Mesenchymal stem cell (in vitro differentiated cells and primary cell): ENCODE data around the gene MAST2.

Experiments
- DNase-seq: peaks from one replicate; pipeline ENCODE4 v3.0.0-alpha.2; 2013
- H2AFZ ChIP-seq: one replicate; pipeline ENCODE4 v1.6.1; 2013; ENCODE audit warnings: low read depth, mild to moderate bottlenecking, control low read depth, inconsistent platforms, low read length, moderate library complexity
- H2AK5ac ChIP-seq: 2 replicates; pipeline ENCODE4 v1.6.1; 2013; ENCODE audit warnings: low read length, moderate library complexity, mild to moderate bottlenecking, inconsistent platforms; ENCODE audit not compliant: severe bottlenecking
- H2BK120ac ChIP-seq: one replicate; pipeline ENCODE4 v1.6.1; 2013; ENCODE audit warnings: low read depth, mild to moderate bottlenecking, inconsistent platforms, low read length, moderate library complexity
- H2BK12ac ChIP-seq, 2 experiments: one replicate each; pipeline ENCODE4 v1.6.1; 2013; ENCODE audit warnings: inconsistent platforms in 2 of 2, low read length in 2 of 2, mild to moderate bottlenecking in 2 of 2, moderate library complexity in 2 of 2, control low read depth in 1 of 2
- H2BK15ac ChIP-seq: one replicate; pipeline ENCODE4 v1.6.1; 2013; ENCODE audit warnings: mild to moderate bottlenecking, low read depth, inconsistent platforms; ENCODE audit not compliant: poor library complexity, severe bottlenecking
- H2BK5ac ChIP-seq: 2 replicates; pipeline ENCODE4 v1.6.1; 2013; ENCODE audit warnings: low read depth, mild to moderate bottlenecking, low read length, control low read depth, inconsistent platforms; ENCODE audit not compliant: poor library complexity, severe bottlenecking
- H3K14ac ChIP-seq, 2 experiments: one replicate each; pipeline ENCODE4 v1.6.1; 2013; ENCODE audit warnings: inconsistent platforms in 2 of 2, low read length in 2 of 2, control low read depth in 1 of 2, mild to moderate bottlenecking in 1 of 2, moderate library complexity in 1 of 2
- H3K18ac ChIP-seq, 2 experiments: one replicate each; pipeline ENCODE4 v1.6.1; 2013; ENCODE audit warnings: inconsistent platforms in 2 of 2, low read length in 2 of 2, control low read depth in 1 of 2, low read depth in 1 of 2, mild to moderate bottlenecking in 1 of 2
- H3K23ac ChIP-seq, 2 experiments: one replicate each; pipeline ENCODE4 v1.6.1; 2013; ENCODE audit warnings: inconsistent platforms in 2 of 2, low read length in 2 of 2, mild to moderate bottlenecking in 2 of 2, moderate library complexity in 2 of 2, control low read depth in 1 of 2
- H3K27ac ChIP-seq: 2 replicates; pipeline ENCODE4 v1.5.1; 2013; ENCODE audit warnings: mild to moderate bottlenecking, moderate library complexity, low read length, control low read depth, inconsistent platforms; ENCODE audit not compliant: poor library complexity, severe bottlenecking
- H3K27me3 ChIP-seq, 2 experiments: 2 replicates each; pipeline versions ENCODE4 v1.6.1 to v1.7.0; 2013; ENCODE audit warnings: low read length in 2 of 2, mild to moderate bottlenecking in 2 of 2, moderate library complexity in 2 of 2, control low read depth in 1 of 2, inconsistent platforms in 1 of 2; ENCODE audit not compliant: control insufficient read depth in 1 of 2, insufficient read depth in 1 of 2
- H3K36me3 ChIP-seq, 2 experiments: 2 replicates each; pipeline versions ENCODE4 v1.6.1 to v1.7.0; 2013; ENCODE audit warnings: low read length in 2 of 2, control low read depth in 1 of 2, inconsistent platforms in 1 of 2, low read depth in 1 of 2, mild to moderate bottlenecking in 1 of 2; ENCODE audit not compliant: insufficient read depth in 2 of 2, control insufficient read depth in 1 of 2
- H3K4ac ChIP-seq, 2 experiments: one replicate each; pipeline ENCODE4 v1.6.1; 2013; ENCODE audit warnings: inconsistent platforms in 2 of 2, low read length in 2 of 2, mild to moderate bottlenecking in 2 of 2, moderate library complexity in 2 of 2, control low read depth in 1 of 2, low read depth in 1 of 2
- H3K4me1 ChIP-seq: 2 replicates; pipeline ENCODE4 v1.6.1; 2013; ENCODE audit warnings: low read depth, low read length, control low read depth; ENCODE audit not compliant: control insufficient read depth, insufficient read depth
- H3K4me2 ChIP-seq: 2 replicates; pipeline ENCODE4 v1.6.1; 2013; ENCODE audit warnings: low read length, mild to moderate bottlenecking, inconsistent platforms; ENCODE audit not compliant: poor library complexity, severe bottlenecking
- H3K4me3 ChIP-seq, 2 experiments: 2 replicates each; pipeline versions ENCODE4 v1.5.1 to v1.7.0; 2013; ENCODE audit warnings: low read length in 2 of 2, mild to moderate bottlenecking in 2 of 2, control low read depth in 1 of 2, low read depth in 1 of 2; ENCODE audit not compliant: insufficient read depth in 1 of 2
- H3K79me1 ChIP-seq: replicated peaks from 2 replicates; pipeline ENCODE4 v1.6.1; 2013; ENCODE audit warnings: mild to moderate bottlenecking, control low read depth, low read length, inconsistent platforms; ENCODE audit not compliant: poor library complexity, severe bottlenecking
- H3K9ac ChIP-seq: 2 replicates; pipeline ENCODE4 v1.7.0; 2013; ENCODE audit warnings: mild to moderate bottlenecking, low read length, moderate library complexity
- H3K9me3 ChIP-seq: 2 replicates; pipeline ENCODE4 v1.7.0; 2013; ENCODE audit warnings: mild to moderate bottlenecking, low read length; ENCODE audit not compliant: control insufficient read depth
- H4K8ac ChIP-seq: one replicate; pipeline ENCODE4 v1.6.1; 2013; ENCODE audit warnings: inconsistent platforms, mild to moderate bottlenecking, low read length, moderate library complexity
- H4K91ac ChIP-seq: one replicate; pipeline ENCODE4 v1.6.1; 2013; ENCODE audit warnings: mild to moderate bottlenecking, low read length, inconsistent platforms
- WGBS: methylation state at CpG from one replicate; pipeline ENCODE4 v1.1.7; 2013; ENCODE audit warnings: mixed read lengths; 5-methylcytosine and 5-hydroxymethylcytosine counted together

MAST2 gene

DNA sequence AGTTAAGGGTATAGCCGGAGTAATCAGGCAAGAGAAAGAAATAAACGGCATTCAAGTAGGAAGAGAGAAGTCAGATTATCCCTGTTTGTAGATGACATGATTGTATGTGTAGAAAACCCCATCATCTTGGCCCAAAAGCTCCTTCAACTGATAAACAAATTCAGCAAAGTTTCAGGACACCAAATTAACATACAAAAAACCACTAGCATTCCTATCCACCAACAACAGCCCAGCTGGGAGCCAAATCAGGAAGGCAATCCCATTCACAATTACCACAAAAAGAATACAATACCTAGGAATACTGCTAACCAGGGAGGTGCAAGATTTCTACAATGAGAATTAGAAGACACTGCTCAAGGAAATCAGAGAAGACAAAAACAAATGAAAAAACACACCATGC is 45.3 kb downstream of the MAST2 start:
- H3K9me3 ChIP-seq, result peaks cover 4% of the 10 kb centered on the region
- no peak for DNase-seq
- H2AFZ ChIP-seq, result no peak overlapping the region
- H3K18ac ChIP-seq, result no peak overlapping the region
- H2BK5ac ChIP-seq, result no peak overlapping the region
- no peak overlapping the region for H3K4ac ChIP-seq
- H3K4me2 ChIP-seq, result no peak overlapping the region
- no peak overlapping the region for H3K23ac ChIP-seq
- no peak overlapping the region for H2AK5ac ChIP-seq
- no peak overlapping the region for H3K4me3 ChIP-seq
- H3K14ac ChIP-seq, result no peak overlapping the region
- no peaks in the 10 kb centered on the region for H3K36me3 ChIP-seq
- H3K27ac ChIP-seq, result no peak overlapping the region
- H3K79me1 ChIP-seq, result peaks cover 22% of the 10 kb centered on the region
- no peaks in the 10 kb centered on the region for H3K4me1 ChIP-seq
- no peak overlapping the region for H2BK15ac ChIP-seq
- H4K8ac ChIP-seq, result no peak overlapping the region
- H3K27me3 ChIP-seq, result no peaks in the 10 kb centered on the region
- H2BK12ac ChIP-seq, result no peak overlapping the region
- no peak overlapping the region for H3K9ac ChIP-seq
- H4K91ac ChIP-seq, result no peak overlapping the region
- H2BK120ac ChIP-seq, result peak overlapping the region; percentile 34
- 100% methylated on average over 2 of the region's 2 CpGs for WGBS

DNA sequence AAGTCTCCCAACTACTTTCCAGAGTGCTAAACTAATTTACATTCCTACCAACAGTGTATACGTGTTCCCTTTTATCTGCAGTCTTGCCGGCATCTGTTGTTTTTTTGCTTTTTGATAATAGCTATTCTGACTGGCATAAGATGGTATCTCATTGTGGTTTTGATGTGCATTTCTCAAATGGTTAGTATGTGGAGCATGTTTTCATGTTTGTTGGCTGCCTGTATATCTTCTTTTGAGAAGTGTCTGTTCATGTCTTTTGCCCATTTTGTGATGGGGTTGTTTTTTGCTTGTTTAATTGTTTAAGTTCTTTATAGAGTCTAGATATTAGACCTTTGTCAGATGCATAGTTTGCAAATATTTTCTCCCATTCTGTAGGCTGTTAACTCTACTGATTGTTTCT is 46.6 kb downstream of the MAST2 start:
- H3K36me3 ChIP-seq, result no peaks in the 10 kb centered on the region
- H3K18ac ChIP-seq, result no peak overlapping the region
- DNase-seq, result no peak
- peaks cover 20% of the 10 kb centered on the region for H3K79me1 ChIP-seq
- no peak overlapping the region for H2BK12ac ChIP-seq
- no peak overlapping the region for H2AFZ ChIP-seq
- H3K4me1 ChIP-seq, result no peaks in the 10 kb centered on the region
- no peak overlapping the region for H2BK120ac ChIP-seq
- no peak overlapping the region for H2AK5ac ChIP-seq
- H3K4me2 ChIP-seq, result no peak overlapping the region
- no peak overlapping the region for H3K14ac ChIP-seq
- no peak overlapping the region for H3K23ac ChIP-seq
- H3K27me3 ChIP-seq, result no peaks in the 10 kb centered on the region
- H4K91ac ChIP-seq, result no peak overlapping the region
- 98% methylated on average over 2 of the region's 2 CpGs for WGBS
- H4K8ac ChIP-seq, result no peak overlapping the region
- no peak overlapping the region for H3K27ac ChIP-seq
- peaks cover 4% of the 10 kb centered on the region for H3K9me3 ChIP-seq
- H3K4ac ChIP-seq, result no peak overlapping the region
- no peak overlapping the region for H3K9ac ChIP-seq
- H2BK5ac ChIP-seq, result no peak overlapping the region
- H3K4me3 ChIP-seq, result no peak overlapping the region
- H2BK15ac ChIP-seq, result no peak overlapping the region

DNA sequence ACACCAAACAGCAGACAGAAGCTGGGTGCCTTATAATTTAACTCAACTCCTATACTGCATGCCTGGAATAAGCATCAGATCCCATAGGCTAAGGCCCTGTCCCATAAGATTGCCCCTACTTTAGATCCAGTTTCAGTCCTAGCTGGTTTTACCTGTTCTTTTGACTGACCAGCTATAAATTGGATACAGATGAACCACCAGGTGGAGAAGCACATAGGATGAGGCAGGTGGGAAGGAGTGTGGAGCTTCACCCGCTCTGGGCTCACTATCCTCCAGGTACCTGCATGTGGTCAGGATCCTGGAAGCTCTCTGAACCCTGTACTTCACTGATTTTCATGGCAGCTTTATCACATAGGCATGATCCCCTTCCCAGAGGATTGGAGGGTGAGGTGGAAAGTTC is 51.3 kb downstream of the MAST2 start:
- DNase-seq, result no peak
- no peaks in the 10 kb centered on the region for H3K4me1 ChIP-seq
- no peak overlapping the region for H2BK12ac ChIP-seq
- H3K4me2 ChIP-seq, result no peak overlapping the region
- H3K79me1 ChIP-seq, result peaks cover 12% of the 10 kb centered on the region
- 86% methylated on average over 1 of the region's 1 CpG for WGBS
- no peaks in the 10 kb centered on the region for H3K27me3 ChIP-seq
- H2BK5ac ChIP-seq, result no peak overlapping the region
- no peak overlapping the region for H3K23ac ChIP-seq
- no peak overlapping the region for H2AFZ ChIP-seq
- H3K36me3 ChIP-seq, result no peaks in the 10 kb centered on the region
- H3K18ac ChIP-seq, result no peak overlapping the region
- no peak overlapping the region for H2BK120ac ChIP-seq
- peaks cover 4% of the 10 kb centered on the region for H3K9me3 ChIP-seq
- H3K4me3 ChIP-seq, result no peak overlapping the region
- H3K9ac ChIP-seq, result no peak overlapping the region
- peak overlapping the region; percentile 13 for H4K8ac ChIP-seq
- H3K4ac ChIP-seq, result no peak overlapping the region
- H4K91ac ChIP-seq, result no peak overlapping the region
- no peak overlapping the region for H3K27ac ChIP-seq
- H2BK15ac ChIP-seq, result peak overlapping the region; percentile 28
- no peak overlapping the region for H2AK5ac ChIP-seq
- no peak overlapping the region for H3K14ac ChIP-seq

DNA sequence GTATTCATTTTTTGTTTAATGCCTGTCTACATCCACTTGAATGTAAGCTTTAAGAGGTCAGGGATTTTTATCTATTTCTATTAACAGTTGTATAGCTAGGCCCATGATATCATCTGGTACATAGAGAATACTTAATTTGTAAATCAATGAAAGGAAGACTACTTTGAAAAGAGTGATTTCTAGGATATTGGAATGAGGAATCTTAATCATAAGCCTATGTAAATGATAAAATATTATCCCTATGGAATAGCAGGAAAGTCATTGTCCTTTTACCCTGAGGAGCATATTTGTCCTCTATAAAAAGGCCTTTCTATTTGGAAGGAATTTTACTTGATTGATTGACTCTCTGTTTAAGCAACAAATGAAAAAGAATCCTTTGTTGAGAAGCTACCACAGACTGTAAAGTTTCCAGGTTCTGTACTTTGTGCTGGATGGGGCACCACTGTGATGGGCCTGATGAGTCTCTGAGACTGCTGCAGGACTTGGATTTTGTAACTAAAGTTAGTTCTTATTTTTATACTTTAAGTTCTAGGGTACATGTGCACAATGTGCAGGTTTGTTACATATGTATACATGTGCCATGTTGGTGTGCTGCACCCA is 53.8 kb downstream of the MAST2 start:
- Histone ChIP-seq H3K4me1 (no peaks in the 10 kb centered on the region), H3K79me1 (peaks cover 14% of the 10 kb centered on the region), H4K91ac (no peak overlapping the region), H3K9ac (no peak overlapping the region), H3K27ac (no peak overlapping the region), H3K4ac (no peak overlapping the region), H4K8ac (no peak overlapping the region), H3K27me3 (no peaks in the 10 kb centered on the region), H2AK5ac (no peak overlapping the region), H2BK5ac (no peak overlapping the region), H2AFZ (no peak overlapping the region), H3K4me2 (no peak overlapping the region), H3K18ac (no peak overlapping the region), H3K9me3 (no peaks in the 10 kb centered on the region), H2BK15ac (no peak overlapping the region), H3K36me3 (no peaks in the 10 kb centered on the region), H3K4me3 (no peak overlapping the region), H2BK12ac (no peak overlapping the region), H2BK120ac (no peak overlapping the region), H3K23ac (no peak overlapping the region), H3K14ac (no peak overlapping the region)
- DNase-seq, result no peak
